NCI-H187 treated with DMSO at 0.1 percent for 48 hours (cell line): Measurements from ENCODE around the gene ABT1.
A peak's percentile ranks its signal among the peaks of the same experiment; 100 is the strongest.
"Not testable (repeated sequence)": the region's sequence is repeated elsewhere in the genome, so short reads cannot be mapped to it uniquely, and the experiment has no call there.

Experiments
- DNase-seq: peaks from one replicate; lab custom pipeline; 2025; lab: John Stamatoyannopoulos, UW

Gene ABT1

DNA sequence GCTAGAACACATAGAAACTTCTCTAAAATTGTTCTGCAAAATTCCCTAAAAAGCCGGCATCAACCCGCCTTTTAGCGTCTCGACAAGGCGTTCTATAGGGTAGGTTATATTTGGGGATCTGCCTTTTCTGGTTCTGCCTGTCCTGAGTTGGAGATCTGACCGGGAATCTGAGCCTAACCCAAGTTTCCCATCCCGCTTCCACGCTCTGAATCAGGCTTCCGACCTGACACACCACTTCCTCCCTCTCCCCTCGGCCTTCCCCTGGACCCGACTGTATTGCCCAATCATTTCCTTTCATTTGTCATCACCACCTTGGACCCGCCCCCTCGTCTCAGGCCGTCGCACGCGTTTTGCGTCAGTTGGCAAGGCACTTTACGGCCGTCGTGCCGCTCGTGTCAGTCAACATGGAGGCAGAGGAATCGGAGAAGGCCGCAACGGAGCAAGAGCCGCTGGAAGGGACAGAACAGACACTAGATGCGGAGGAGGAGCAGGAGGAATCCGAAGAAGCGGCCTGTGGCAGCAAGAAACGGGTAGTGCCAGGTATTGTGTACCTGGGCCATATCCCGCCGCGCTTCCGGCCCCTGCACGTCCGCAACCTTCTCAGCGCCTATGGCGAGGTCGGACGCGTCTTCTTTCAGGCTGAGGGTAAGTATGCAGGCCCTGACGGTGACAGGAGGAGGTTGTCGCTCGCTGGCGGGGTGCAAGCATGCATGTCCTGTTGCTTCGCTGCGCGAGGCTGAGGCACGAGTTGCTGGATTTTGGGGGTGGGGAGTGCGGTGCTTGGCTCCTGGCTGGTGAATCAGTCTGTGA lies at the start of gene ABT1:
TSS of gene ABT1 (plus strand) at position 375 of the 810 bp plus-strand sequence. CDS start at position 405, 30 bp downstream.
- peak; percentile 89 for DNase-seq

DNA sequence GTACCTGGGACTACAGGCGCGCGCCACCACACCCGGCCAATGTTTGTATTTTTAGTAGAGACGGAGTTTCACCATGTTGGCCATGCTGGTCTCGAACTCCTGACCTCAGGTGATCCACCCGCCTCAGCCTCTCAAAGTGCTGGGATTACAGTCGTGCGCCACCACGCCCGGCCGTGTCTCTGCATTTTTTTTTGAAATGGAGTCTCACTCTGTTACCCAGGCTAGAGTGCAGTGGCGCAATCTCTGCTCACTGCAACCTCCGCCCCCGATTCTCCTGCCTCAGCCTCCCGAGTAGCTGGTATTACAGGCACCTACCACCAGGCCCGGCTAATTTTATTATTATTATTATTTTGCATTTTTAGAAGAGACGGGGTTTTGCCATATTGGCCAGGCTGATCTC lies 49.4 kb upstream of the ABT1 start:
- DNase-seq, result not testable (repeated sequence)

DNA sequence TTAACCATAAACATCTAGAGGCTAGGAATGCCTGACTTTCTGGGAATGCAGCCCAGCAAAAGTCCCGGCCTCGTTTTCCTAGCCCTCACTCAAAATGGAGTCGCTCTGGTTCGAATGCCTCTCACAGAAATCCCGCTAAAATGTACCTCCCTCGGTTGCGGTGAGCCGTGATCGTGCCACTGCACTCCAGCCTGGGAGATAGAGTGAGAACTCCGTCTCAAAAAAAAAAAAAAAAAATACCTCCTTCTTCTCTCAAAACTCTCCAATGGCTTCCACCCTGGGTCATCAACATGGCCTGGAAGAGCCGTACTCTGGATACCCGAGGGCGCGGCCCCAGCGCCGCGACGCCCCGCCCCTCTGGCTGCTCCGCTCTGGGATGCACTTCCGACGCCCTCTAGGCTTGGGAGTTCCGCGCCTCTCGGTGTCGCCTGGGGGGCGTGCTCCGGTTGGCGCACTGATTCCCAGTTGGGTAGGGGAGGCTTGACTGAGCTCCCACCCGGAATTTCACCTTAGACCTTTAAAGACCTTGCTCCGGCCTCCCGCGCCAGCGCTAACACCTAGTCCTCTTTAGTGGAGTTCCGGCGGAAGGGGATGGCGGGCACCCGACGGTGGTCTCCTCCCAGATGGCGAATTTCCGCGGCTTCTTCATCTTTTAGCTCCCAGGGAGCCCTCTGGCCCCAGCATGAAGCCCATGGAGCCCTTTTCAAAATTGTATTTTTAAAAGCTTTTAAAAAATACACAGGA lies 46.3 kb upstream of the ABT1 start:
- DNase-seq, result peak; percentile 24

DNA sequence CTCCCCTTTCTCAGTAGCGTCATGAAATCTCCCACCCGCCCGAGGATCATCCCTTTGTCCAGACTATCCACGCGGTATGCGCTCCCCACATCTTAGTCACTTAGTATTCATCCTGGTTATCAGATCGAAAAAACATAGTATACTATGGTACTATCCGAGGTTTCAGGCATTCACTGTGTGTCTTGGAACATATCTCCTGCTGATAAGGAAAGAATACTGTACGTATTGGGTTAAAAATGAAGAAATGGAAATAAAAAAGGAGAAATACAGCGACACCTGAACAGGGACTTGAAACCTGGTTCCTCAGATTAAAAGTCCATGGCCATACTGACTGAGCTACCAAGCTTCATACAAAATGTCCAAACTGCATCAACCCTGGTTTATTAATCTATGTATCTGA lies 44.5 kb upstream of the ABT1 start:
- no peak for DNase-seq

- DNase-seq, result no peak
These were observed 44.0 kb upstream of the ABT1 start for GRCh38 chr6:26552640-26553188.

GRCh38 chr6:26553264-26553634 lies 43.5 kb upstream of the ABT1 start:
- DNase-seq, result peak; percentile 51

GRCh38 chr6:26553635-26554446 lies 42.9 kb upstream of the ABT1 start:
- peak; percentile 62 for DNase-seq

- no peak for DNase-seq
These were observed 42.4 kb upstream of the ABT1 start for GRCh38 chr6:26554447-26554696.

GRCh38 chr6:26554697-26555504 lies 41.9 kb upstream of the ABT1 start:
- DNase-seq, result no peak

DNA sequence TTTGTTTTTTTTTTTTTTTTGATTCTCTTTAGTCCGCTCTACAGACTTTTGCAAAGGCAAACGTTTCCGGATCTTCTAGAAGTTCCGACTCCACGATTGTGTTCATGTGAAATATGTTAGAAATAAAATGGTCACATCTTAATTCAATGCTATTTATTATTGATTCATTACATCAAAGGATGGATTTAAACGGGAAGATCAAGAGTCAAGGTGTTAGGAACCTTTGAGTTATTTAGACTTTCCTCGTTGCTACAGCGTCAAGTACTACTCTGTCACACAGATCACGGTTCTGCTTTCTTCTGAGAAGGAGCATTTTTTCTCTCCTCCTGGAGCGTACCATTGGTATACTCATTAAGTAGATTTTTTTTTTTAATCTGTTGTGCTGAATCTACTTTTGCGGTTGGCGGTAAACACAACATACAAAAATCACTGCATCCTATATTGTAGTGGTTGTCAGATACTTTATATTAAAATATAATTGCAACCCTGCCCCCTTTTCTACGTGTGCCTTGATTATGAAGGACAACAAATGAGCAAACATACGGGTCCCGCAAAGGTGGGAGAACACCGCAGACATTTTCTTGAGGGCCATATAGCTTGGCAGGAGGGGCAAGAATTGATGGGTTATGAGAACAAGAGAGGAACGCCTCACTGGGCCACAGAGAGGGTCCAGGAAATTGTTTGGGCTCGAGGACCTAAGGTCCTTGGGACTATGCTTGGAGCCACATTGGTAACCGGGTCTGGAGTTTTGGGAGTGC lies 41.1 kb upstream of the ABT1 start:
- no peak for DNase-seq

GRCh38 chr6:26556263-26557070 lies 40.3 kb upstream of the ABT1 start:
- no peak for DNase-seq

- DNase-seq, result no peak
These were observed 35.0 kb upstream of the ABT1 start for GRCh38 chr6:26561533-26562466.

- no peak for DNase-seq
These were observed 33.3 kb upstream of the ABT1 start for GRCh38 chr6:26563488-26563887.

DNA sequence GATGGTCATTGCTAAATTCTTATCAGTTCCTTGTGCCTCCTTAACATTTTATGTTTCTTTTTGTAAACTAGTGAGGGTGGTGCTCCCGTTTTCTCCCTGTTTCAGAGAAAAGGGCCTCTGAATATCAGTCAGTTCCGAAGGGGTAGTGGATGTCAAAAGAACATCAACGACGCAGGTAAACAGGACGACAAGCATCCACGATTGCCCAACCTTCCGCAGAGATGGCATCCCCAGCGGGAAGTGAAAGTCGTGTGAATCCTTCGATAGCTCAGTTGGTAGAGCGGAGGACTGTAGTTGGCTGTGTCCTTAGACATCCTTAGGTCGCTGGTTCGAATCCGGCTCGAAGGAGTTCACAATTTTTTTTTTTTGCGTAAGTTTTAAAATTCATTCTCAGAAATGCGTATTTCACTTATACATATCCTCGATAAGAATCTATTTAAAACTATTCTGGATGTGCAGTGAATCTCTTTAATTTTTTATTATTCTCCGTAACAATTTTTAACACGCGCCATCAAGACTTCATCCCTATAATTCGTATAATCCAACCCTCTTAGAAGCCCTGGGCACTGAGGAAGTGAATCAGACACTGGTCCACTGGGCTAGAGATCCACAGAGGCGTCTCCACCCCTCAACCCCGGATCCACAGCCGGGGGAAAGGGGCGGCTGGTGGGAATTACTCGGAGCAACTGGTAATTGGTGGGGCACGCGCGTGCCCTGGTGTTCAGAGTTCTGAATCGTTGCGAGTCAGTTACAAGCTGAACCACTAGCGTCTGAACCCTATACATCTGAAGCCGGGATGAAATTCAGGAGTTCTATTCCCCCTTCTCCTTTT lies 27.9 kb upstream of the ABT1 start:
- DNase-seq, result peak; percentile 81

DNA sequence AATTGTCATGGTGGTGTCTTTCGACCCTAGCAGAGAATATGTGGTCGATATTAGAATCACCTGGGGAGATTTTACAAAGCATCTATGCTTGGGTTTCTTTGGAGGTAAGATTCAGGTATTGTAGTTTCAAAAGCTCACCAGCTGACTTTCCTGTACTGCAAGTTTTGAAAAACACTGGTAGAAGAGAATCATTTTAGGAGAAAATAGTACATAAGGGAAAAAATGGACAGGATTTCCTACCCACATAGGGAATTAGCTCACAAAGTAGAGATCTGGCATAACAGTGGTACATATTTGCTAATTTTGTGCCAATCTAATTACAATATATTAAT lies 27.4 kb upstream of the ABT1 start:
- no peak for DNase-seq

GRCh38 chr6:26570027-26570809 lies 26.5 kb upstream of the ABT1 start:
- no peak for DNase-seq

DNA sequence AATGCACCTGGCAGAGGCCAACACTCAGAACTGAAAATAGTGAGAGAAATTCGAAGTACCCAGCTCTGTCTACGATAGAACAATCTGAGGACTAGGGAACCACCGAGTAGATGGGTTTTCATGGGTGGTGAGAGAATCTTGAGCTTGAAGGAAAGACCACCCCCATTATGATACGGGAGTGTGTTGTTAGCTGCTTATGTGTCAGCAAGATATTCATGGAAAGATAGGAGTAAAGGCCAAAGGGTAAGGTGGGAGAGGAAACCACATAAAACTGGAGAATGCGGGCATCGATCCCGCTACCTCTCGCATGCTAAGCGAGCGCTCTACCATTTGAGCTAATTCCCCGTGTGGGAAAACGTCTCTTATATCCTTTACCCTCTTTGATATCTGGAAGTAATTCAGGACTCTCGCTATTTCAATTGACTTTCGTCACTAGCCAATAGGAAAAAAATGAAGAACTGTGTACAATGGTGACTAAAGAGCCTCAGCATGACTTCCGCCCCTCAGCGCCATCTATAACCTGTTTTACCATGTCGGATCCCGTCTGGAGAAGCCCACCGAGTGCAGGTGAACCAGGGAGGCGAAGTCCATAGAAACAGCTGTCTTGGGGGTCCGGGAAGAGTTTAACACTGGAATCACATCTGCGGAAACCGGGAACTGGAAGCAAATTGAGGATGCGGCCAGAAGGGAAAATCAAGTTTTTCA lies 25.0 kb upstream of the ABT1 start:
- peak; percentile 65 for DNase-seq
